ENCODE data around the gene TDRD12.

TDRD12 gene

DNA sequence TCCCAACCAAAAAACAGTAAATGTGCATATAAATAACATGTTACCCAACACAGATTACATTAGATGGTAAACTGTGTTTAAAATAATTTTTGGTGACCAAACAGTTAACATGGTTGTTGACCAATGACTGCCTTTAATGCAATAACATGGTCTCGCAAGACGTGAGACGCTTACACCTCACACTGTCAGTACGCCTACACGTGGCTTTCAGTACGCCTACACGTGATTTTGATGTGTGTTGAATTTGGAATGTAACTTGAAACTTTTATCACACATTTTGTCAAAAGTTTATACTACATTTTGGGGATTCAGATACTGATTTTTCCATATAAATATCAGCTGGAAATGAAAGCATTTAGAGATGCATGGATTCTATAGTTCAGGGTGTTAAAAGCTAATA lies 118.0 kb downstream of the TDRD12 start:
- TF ChIP-seq TEAD4 (IDR thresholded peaks at IDR 0.05) (no peak), RAD21 (IDR thresholded peaks at IDR 0.05; ENCODE audit: low read depth) (no peak), TAF1 (IDR thresholded peaks at IDR 0.05; ENCODE audit: low read depth) (no peak)

DNA sequence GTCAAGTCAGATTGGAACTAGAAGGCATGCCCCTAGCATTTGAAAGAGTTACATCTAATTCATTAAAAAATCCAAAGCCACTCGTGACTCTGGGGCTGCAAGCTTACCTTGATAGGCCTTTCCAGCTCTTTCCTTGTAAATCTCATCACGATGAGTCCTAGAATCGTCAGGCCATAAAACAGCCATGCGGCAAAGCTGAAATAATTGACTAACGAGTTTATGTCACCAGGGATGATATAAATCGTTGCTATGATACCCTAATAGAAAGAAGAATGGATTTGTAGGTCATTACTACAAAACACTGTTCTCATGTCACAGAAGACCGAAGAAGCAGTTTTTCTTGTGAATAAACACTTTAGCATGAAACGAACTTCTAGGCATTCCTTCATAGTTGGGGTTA lies 122.5 kb downstream of the TDRD12 start:
- TF ChIP-seq RAD21 (IDR thresholded peaks at IDR 0.05; ENCODE audit: low read depth) (no peak), CREB1 (IDR thresholded peaks at IDR 0.05; ENCODE audit: low read depth) (no peak), NFIC (IDR thresholded peaks at IDR 0.05) (no peak), FOXM1 (IDR thresholded peaks at IDR 0.05; ENCODE audit: borderline replicate concordance, low read depth) (no peak), EGR1 (IDR thresholded peaks at IDR 0.05) (no peak), TEAD4 (IDR thresholded peaks at IDR 0.05) (no peak), CEBPB (IDR thresholded peaks at IDR 0.05) (no peak), ZBTB7A (IDR thresholded peaks at IDR 0.05; ENCODE audit: low read depth) (no peak), YY1 (IDR thresholded peaks at IDR 0.05; ENCODE audit: low read depth) (no peak), TAF1 (IDR thresholded peaks at IDR 0.05; ENCODE audit: low read depth) (no peak), TCF12 (IDR thresholded peaks at IDR 0.05; ENCODE audit: low read depth) (no peak), EP300 (IDR thresholded peaks at IDR 0.05; ENCODE audit: borderline replicate concordance) (no peak)
- TF ChIP-seq, protein P1, sequence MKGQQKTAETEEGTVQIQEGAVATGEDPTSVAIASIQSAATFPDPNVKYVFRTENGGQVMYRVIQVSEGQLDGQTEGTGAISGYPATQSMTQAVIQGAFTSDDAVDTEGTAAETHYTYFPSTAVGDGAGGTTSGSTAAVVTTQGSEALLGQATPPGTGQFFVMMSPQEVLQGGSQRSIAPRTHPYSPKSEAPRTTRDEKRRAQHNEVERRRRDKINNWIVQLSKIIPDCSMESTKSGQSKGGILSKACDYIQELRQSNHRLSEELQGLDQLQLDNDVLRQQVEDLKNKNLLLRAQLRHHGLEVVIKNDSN (IDR thresholded peaks at IDR 0.05), result no peak
- TF ChIP-seq, protein P2, sequence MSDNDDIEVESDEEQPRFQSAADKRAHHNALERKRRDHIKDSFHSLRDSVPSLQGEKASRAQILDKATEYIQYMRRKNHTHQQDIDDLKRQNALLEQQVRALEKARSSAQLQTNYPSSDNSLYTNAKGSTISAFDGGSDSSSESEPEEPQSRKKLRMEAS (IDR thresholded peaks at IDR 0.05), result no peak

DNA sequence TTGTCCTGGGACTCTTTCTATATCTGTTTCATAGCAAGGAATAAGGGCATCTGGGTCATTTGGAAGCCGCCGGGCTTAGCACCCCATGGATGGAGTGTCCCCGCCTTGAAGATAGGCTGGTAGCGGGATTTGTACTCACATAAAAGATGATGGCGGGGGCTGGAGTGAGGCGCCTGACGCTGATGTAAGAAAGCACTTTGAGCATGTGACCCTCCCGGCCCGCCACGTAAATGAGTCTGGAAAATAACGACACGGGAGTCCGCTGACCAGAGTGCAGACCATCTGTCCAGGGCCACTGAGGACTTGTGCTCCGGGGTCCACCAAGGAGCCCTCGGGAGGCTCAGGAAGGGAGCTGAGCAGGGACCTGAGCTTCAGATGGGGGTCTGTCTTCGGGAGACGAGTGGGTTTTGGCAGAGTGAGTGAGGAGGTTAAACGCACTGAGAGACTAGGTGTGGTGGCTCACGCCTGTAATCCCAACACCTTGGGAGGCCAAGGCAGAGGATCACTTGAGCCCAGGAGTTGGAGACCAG lies 124.2 kb downstream of the TDRD12 start:
- TF ChIP-seq, protein P2 (IDR thresholded peaks at IDR 0.05), result no peak
- TF ChIP-seq NFIC (IDR thresholded peaks at IDR 0.05), result no peak
- TF ChIP-seq CEBPB (IDR thresholded peaks at IDR 0.05), result no peak
- no peak for TF ChIP-seq EP300 (IDR thresholded peaks at IDR 0.05; ENCODE audit: borderline replicate concordance)
- TF ChIP-seq RAD21 (IDR thresholded peaks at IDR 0.05; ENCODE audit: low read depth), result no peak
- TF ChIP-seq TEAD4 (IDR thresholded peaks at IDR 0.05), result no peak
- TF ChIP-seq, protein P1 (IDR thresholded peaks at IDR 0.05), result no peak
- TF ChIP-seq TAF1 (IDR thresholded peaks at IDR 0.05; ENCODE audit: low read depth), result no peak
- no peak for TF ChIP-seq YY1 (IDR thresholded peaks at IDR 0.05; ENCODE audit: low read depth)
- TF ChIP-seq, protein P3, sequence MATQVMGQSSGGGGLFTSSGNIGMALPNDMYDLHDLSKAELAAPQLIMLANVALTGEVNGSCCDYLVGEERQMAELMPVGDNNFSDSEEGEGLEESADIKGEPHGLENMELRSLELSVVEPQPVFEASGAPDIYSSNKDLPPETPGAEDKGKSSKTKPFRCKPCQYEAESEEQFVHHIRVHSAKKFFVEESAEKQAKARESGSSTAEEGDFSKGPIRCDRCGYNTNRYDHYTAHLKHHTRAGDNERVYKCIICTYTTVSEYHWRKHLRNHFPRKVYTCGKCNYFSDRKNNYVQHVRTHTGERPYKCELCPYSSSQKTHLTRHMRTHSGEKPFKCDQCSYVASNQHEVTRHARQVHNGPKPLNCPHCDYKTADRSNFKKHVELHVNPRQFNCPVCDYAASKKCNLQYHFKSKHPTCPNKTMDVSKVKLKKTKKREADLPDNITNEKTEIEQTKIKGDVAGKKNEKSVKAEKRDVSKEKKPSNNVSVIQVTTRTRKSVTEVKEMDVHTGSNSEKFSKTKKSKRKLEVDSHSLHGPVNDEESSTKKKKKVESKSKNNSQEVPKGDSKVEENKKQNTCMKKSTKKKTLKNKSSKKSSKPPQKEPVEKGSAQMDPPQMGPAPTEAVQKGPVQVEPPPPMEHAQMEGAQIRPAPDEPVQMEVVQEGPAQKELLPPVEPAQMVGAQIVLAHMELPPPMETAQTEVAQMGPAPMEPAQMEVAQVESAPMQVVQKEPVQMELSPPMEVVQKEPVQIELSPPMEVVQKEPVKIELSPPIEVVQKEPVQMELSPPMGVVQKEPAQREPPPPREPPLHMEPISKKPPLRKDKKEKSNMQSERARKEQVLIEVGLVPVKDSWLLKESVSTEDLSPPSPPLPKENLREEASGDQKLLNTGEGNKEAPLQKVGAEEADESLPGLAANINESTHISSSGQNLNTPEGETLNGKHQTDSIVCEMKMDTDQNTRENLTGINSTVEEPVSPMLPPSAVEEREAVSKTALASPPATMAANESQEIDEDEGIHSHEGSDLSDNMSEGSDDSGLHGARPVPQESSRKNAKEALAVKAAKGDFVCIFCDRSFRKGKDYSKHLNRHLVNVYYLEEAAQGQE (IDR thresholded peaks at IDR 0.05; ENCODE audit: low read depth), result no peak
- no peak for TF ChIP-seq CREB1 (IDR thresholded peaks at IDR 0.05; ENCODE audit: low read depth)
- no peak for TF ChIP-seq EGR1 (IDR thresholded peaks at IDR 0.05)

DNA sequence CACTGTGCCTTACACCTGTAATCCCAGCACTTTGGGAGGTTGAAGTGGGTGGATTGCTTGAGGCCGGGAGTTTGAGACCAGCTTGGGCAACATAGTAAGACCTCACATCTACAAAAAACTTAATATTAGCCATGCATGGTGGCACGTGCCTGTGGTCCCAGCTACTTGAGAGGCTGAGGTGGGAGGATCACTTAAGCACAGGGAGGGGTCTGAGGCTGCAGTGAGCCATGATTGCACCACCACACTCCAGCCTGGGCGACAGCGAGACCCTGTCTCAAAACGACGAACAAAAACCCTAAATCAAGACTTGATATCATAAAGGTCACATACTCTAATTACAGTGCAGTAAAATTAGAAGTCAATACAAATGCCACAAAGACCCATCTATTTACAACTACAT lies 132.6 kb downstream of the TDRD12 start:
- TF ChIP-seq, protein P1 (IDR thresholded peaks at IDR 0.05), result no peak
- no peak for TF ChIP-seq TCF12 (IDR thresholded peaks at IDR 0.05; ENCODE audit: low read depth)
- TF ChIP-seq FOXM1 (IDR thresholded peaks at IDR 0.05; ENCODE audit: borderline replicate concordance, low read depth), result no peak
- TF ChIP-seq EP300 (IDR thresholded peaks at IDR 0.05; ENCODE audit: borderline replicate concordance), result no peak
- no peak for TF ChIP-seq TEAD4 (IDR thresholded peaks at IDR 0.05)
- TF ChIP-seq, protein P2 (IDR thresholded peaks at IDR 0.05), result no peak

DNA sequence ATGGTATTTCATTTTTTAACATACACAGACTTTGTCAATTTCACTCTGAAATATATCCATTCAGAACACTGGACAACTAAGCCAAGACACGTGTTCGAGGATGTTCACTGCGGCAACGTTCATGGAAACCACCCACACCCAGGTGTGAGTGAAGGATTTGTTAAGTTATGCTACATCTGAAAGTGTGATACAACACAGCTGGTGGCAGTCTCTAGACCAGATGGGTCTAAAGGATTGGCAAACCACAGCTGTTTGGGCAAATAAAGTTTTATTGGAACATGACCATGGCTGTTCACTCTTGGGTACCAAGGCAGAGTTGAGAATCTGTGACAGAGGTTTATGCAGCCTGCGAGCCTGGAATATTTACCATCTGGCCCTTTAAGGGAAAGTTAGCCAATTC lies 138.0 kb downstream of the TDRD12 start:
- no peak for TF ChIP-seq TEAD4 (IDR thresholded peaks at IDR 0.05)
- no peak for TF ChIP-seq TAF1 (IDR thresholded peaks at IDR 0.05; ENCODE audit: low read depth)
- TF ChIP-seq ZBTB7A (IDR thresholded peaks at IDR 0.05; ENCODE audit: low read depth), result no peak
- TF ChIP-seq RAD21 (IDR thresholded peaks at IDR 0.05; ENCODE audit: low read depth), result no peak
- TF ChIP-seq, protein P2 (IDR thresholded peaks at IDR 0.05), result no peak
- TF ChIP-seq CEBPB (IDR thresholded peaks at IDR 0.05), result no peak
- TF ChIP-seq CREB1 (IDR thresholded peaks at IDR 0.05; ENCODE audit: low read depth), result no peak
- no peak for TF ChIP-seq YY1 (IDR thresholded peaks at IDR 0.05; ENCODE audit: low read depth)
- TF ChIP-seq EGR1 (IDR thresholded peaks at IDR 0.05), result no peak
- TF ChIP-seq, protein P3 (IDR thresholded peaks at IDR 0.05; ENCODE audit: low read depth), result no peak
